T-helper 2 cell treated with Interferon-gamma antibody and Interleukin-4, amounts not matched to agents 100 ng/mL and 5 ng/mL, for 36 hours (primary cell): ENCODE measurements around the gene DIS3L2. TPM values are rescaled to one million over a fixed set of nuclear protein-coding genes. Genes with fewer than 3 reads are reported as not detected.

Source experiments
- intact Hi-C: fragments of 100-400 bp; cut with micrococcal nuclease; formaldehyde crosslinking; loops from one replicate; pipeline ENCODE4 v1.15.1; 2023
- total RNA-seq: library from RNA; stranded (reverse); gene quantifications from 2 replicates; pipeline ENCODE4 v1.2.3, GENCODE V29; 2022

Gene DIS3L2
- total RNA-seq, 1 donor from 2014 or later: 43.7 TPM

- intact Hi-C loops: loop anchor here (2.0 to 5.0 kb wide), 2 partner anchors 355 to 534 kb away; partner anchors contain the start of genes DIS3L2 and PDE6D
These were observed 354.4 kb downstream of the DIS3L2 start for GRCh38 chr2:232315923-232316299.

GRCh38 chr2:232316461-232317330, 355.2 kb downstream of the DIS3L2 start:
- intact Hi-C loops: loop anchor here (5.0 kb wide), 1 partner anchor 534 kb away; the partner anchor contains the start of gene PDE6D

- intact Hi-C loops: loop anchor here (5.0 kb wide), 1 partner anchor 536 kb away; the partner anchor contains the start of gene PDE6D
These were observed 356.8 kb downstream of the DIS3L2 start for GRCh38 chr2:232318169-232318855.

- intact Hi-C loops: loop anchor here (5.0 kb wide), 1 partner anchor 537 kb away; the partner anchor contains the start of gene PDE6D
These were observed 357.7 kb downstream of the DIS3L2 start for GRCh38 chr2:232319067-232319802.

- intact Hi-C loops: loop anchor here (5.0 to 10.0 kb wide), 2 partner anchors 175 to 538 kb away; partner anchors contain the start of gene PDE6D
These were observed 358.4 kb downstream of the DIS3L2 start for GRCh38 chr2:232319803-232320442.

GRCh38 chr2:232320443-232320803, 358.9 kb downstream of the DIS3L2 start:
- intact Hi-C loops: loop anchor here (10.0 kb wide), 1 partner anchor 176 kb away; no protein-coding TSS in a partner anchor

GRCh38 chr2:232321156-232321816, 359.8 kb downstream of the DIS3L2 start:
- intact Hi-C loops: loop anchor here (10.0 kb wide), 1 partner anchor 176 kb away; no protein-coding TSS in a partner anchor

- intact Hi-C loops: loop anchor here (10.0 kb wide), 1 partner anchor 177 kb away; no protein-coding TSS in a partner anchor
These were observed 360.5 kb downstream of the DIS3L2 start for GRCh38 chr2:232321817-232322559.

- intact Hi-C loops: loop anchor here (10.0 kb wide), 1 partner anchor 178 kb away; no protein-coding TSS in a partner anchor
These were observed 361.2 kb downstream of the DIS3L2 start for GRCh38 chr2:232322560-232323327.

- intact Hi-C loops: loop anchor here (10.0 kb wide), 1 partner anchor 178 kb away; no protein-coding TSS in a partner anchor
These were observed 361.8 kb downstream of the DIS3L2 start for GRCh38 chr2:232323328-232323650.

- intact Hi-C loops: loop anchor here (10.0 kb wide), 1 partner anchor 179 kb away; no protein-coding TSS in a partner anchor
These were observed 362.5 kb downstream of the DIS3L2 start for GRCh38 chr2:232323967-232324366.

- intact Hi-C loops: loop anchor here (5.0 to 10.0 kb wide), 2 partner anchors 32 to 180 kb away; no protein-coding TSS in a partner anchor
These were observed 363.3 kb downstream of the DIS3L2 start for GRCh38 chr2:232324778-232325177.

GRCh38 chr2:232325324-232326273, 364.1 kb downstream of the DIS3L2 start:
- intact Hi-C loops: loop anchor here (5.0 to 10.0 kb wide), 2 partner anchors 33 to 181 kb away; no protein-coding TSS in a partner anchor

- intact Hi-C loops: loop anchor here (1.0 to 10.0 kb wide), 4 partner anchors 34 to 420 kb away; no protein-coding TSS in a partner anchor
These were observed 365.0 kb downstream of the DIS3L2 start for GRCh38 chr2:232326274-232327104.

GRCh38 chr2:232327105-232328031, 365.9 kb downstream of the DIS3L2 start:
- intact Hi-C loops: loop anchor here (1.0 to 10.0 kb wide), 4 partner anchors 35 to 421 kb away; no protein-coding TSS in a partner anchor
